Stimulated activated memory B cell treated with anti-CD40 and anti-IgM and Interleukin-4, amounts not matched to agents 10 μg/mL and 1 μg/mL and 100 μg/mL, for 72 hours (primary cell): Measurements from ENCODE around the gene PKD2L1.
"Not testable (repeated sequence)": the region's sequence is repeated elsewhere in the genome, so short reads cannot be mapped to it uniquely, and the experiment has no call there.

ENCODE experiments used
- ATAC-seq: fragments of 150-1000 bp; cut with Tn5 transposase; 2 replicates; pipeline ENCODE4 v1.10.0; 2021
- H3K27ac Mint-ChIP-seq: one replicate; pipeline ENCODE4 v1.8.0; 2022; ENCODE audit warnings: mild to moderate bottlenecking, mixed read lengths
- H3K27me3 Mint-ChIP-seq: one replicate; pipeline ENCODE4 v1.8.0; 2022; ENCODE audit warnings: mixed read lengths
- H3K36me3 Mint-ChIP-seq: one replicate; pipeline ENCODE4 v1.8.0; 2022; ENCODE audit warnings: mixed read lengths
- H3K4me1 Mint-ChIP-seq: one replicate; pipeline ENCODE4 v1.8.0; 2022; ENCODE audit warnings: mixed read lengths
- H3K4me3 Mint-ChIP-seq: one replicate; pipeline ENCODE4 v1.8.0; 2022; ENCODE audit warnings: mild to moderate bottlenecking, moderate library complexity, mixed read lengths
- H3K9me3 Mint-ChIP-seq: one replicate; pipeline ENCODE4 v1.8.0; 2022; ENCODE audit warnings: mixed read lengths

Gene PKD2L1

DNA sequence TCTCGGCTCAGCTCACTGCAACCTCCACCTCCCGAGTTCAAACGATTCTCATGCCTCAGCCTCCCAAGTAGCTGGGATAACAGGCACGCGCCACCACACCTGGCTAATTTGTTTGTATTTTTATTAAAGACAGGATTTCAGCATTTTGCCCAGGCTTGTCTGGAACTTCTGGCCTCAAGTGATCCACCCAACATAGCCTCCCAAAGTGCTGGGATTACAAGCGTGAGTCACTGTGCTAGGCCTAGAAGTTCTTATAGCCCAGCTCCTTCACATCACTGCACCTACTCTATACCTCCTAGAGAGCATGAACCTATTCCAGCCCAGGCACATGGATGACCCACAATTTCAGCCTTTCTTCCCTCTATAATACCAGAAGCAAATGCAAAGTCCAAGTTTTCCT is 42.3 kb downstream of the PKD2L1 start:
- H3K4me3 Mint-ChIP-seq, result peak overlapping the region; percentile 45
- no peak for ATAC-seq
- H3K36me3 Mint-ChIP-seq, result peaks cover 7% of the 10 kb centered on the region
- no peaks in the 10 kb centered on the region for H3K9me3 Mint-ChIP-seq
- peaks cover 26% of the 10 kb centered on the region for H3K4me1 Mint-ChIP-seq
- H3K27ac Mint-ChIP-seq, result peak overlapping the region; percentile 96
- H3K27me3 Mint-ChIP-seq, result no peaks in the 10 kb centered on the region

DNA sequence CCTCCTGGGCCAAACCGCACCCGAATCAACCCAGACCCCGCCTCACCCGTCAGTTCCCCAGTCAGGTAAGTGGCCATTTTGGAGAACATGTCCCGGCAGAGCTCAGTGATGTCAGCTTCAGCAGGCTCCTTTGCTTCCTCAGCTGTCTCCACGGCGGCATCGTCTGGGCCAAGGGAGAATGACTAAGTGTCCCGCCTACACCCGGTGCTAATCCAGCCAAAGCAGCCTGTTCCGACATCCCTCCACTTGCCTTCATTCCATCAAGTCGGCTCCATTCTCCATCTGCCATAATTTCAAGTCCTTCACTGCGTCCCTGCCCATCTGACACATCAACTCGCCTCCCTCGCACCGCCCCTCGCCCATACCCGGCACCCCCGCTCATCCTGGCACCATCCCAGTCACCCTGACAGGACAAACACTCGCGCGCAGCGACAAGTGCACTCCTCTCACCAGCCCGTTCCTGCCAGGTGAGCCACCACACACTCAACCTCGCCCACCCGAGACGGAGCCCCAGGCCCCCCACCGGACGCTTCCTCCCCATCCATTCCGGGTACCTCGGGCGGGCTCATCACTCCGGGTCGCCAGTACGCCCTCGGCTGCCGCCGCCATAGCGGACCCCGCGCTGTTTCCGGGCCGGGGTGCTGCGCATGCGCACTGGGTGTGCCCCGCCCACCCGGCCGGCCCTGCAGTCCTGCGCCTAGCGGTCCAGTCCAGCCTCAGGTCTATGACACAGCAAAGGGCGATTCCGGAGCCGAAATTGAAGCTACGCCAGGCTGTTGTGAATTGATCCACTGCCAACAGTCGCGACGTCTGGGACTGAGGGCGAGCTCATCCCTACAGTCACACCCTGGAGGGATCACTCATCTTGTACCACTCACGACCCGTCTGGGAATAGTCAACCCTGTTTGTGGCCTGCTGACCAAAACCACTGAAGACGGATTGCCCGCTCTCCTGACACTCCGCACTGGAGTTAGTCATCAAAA is 43.7 kb downstream of the PKD2L1 start, which contains the start of gene BLOC1S2:
BLOC1S2 (minus strand) TSS at position 630 of the 983 bp plus-strand sequence; CDS start at position 609, 21 bp downstream.
- H3K9me3 Mint-ChIP-seq, result no peaks in the 10 kb centered on the region
- peak within 1 kb of the TSS; percentile 96 for H3K4me3 Mint-ChIP-seq
- no peaks in the 10 kb centered on the region for H3K27me3 Mint-ChIP-seq
- H3K27ac Mint-ChIP-seq, result peak within 1 kb of the TSS; percentile 96
- H3K36me3 Mint-ChIP-seq, result peaks cover 7% of the 10 kb centered on the region
- peaks cover 26% of the 10 kb centered on the region for H3K4me1 Mint-ChIP-seq
- ATAC-seq, result peak; percentile 94

DNA sequence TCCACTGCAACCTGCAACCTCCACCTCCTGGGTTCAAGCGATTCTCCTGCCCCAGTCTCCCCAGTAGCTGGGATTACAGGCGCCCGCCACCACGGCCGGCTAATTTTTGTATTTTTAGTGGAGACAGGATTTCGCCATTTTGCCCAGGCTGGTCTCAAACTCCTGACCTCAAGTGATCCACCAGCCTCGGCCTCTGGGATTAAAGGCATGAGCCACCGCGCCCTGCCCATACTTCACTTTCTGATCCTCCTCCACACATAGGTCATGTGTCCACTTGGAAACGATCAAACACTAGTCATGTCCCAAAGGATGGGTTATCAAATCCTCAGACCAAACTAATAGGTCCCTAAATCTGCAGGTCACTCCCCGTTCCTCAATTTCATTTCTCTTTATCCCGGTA is 44.7 kb downstream of the PKD2L1 start:
- not testable (repeated sequence) for H3K9me3 Mint-ChIP-seq, H3K27me3 Mint-ChIP-seq, ATAC-seq
- H3K4me1 Mint-ChIP-seq, result peaks cover 26% of the 10 kb centered on the region
- H3K27ac Mint-ChIP-seq, result peak overlapping the region; percentile 96
- peaks cover 15% of the 10 kb centered on the region for H3K36me3 Mint-ChIP-seq
- H3K4me3 Mint-ChIP-seq, result peak overlapping the region; percentile 96

DNA sequence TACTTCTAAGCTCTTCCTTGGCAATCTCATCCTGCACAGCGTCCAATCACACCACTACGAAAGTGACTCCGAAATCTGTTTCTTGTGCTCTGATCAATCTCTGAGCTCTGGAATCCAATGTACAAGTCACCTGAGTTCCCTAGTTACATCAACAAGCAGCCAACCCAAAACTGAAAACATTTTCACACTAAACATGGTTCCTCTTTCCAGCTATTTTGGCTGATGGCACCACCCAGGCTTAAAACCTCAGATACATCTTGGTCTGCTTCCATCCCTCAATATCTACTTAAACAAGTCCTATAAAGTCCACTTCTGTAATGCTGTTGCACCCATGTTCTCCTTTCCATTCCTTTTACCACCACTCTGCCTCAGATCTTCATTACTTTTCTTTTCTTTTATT is 47.1 kb downstream of the PKD2L1 start:
- no peak for ATAC-seq
- Mint-ChIP-seq H3K4me3 (no peak overlapping the region), H3K27ac (no peak overlapping the region), H3K4me1 (peaks cover 26% of the 10 kb centered on the region), H3K27me3 (no peaks in the 10 kb centered on the region), H3K36me3 (peaks cover 28% of the 10 kb centered on the region), H3K9me3 (no peaks in the 10 kb centered on the region)

DNA sequence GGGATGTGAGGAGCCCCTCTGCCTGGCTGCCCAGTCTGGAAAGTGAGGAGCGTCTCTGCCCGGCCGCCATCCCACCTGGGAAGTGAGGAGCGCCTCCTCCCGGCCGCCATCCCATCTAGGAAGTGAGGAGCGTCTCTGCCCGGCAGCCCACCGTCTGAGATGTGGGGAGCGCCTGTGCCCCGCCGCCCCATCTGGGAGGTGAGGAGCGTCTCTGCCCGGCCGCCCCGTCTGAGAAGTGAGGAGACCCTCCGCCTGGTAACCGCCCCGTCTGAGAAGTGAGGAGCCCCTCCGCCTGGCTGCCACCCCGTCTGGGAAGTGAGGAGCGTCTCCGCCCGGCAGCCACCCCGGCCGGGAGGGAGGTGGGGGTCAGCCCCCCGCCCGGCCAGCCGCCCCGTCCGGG is 53.1 kb downstream of the PKD2L1 start:
- ATAC-seq, H3K4me3 Mint-ChIP-seq, H3K4me1 Mint-ChIP-seq, H3K27me3 Mint-ChIP-seq, H3K9me3 Mint-ChIP-seq, H3K27ac Mint-ChIP-seq: not testable (repeated sequence)
- H3K36me3 Mint-ChIP-seq, result peaks cover 45% of the 10 kb centered on the region

DNA sequence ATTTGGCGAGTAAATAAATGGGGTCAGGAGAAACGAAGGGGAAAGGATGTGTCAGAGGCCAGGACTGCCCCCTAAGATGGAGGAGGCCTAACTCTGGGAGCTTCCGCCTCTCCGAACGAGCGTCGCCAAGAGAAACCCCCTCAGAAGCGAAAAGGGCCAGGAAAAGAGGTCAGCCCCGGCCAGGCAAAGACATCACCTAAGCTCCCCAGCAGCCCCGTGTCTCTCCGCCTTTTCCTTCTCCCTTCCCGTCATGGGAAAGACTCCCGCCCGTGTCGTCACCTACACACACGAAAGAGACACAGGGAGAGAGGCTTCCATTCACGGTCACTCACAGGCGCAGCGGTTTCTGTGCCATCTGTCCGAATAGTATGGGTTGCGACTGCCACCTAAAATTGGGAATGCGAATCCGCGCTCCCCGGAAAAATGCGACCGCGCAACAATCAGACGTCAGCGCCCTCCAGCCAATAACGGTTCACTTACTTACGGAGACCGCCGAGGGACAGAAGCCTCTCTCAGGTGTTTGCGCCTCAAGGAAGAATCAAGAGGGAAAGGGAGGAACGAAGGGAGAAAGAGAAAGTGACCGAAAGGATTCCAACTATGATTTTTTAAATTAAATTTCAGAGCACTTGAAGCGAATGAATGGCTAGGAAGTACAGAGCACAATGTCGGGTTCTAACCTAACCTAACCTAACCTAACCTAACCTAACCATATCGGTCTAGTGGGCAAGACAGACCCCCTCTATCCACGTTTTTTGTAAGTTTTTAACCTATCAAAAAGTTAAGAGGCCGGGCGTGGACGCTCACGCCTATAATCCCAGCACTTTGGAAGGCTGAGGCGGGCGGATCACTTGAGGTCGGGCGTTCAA is 62.6 kb downstream of the PKD2L1 start, which contains the start of gene CWF19L1:
CWF19L1 (minus strand) TSS at position 400 of the 866 bp plus-strand sequence; CDS start at position 355, 45 bp downstream.
- Mint-ChIP-seq H3K27ac (peak within 1 kb of the TSS; percentile 99), H3K9me3 (no peaks in the 10 kb centered on the region), H3K27me3 (no peaks in the 10 kb centered on the region), H3K36me3 (peaks cover 21% of the 10 kb centered on the region), H3K4me1 (peaks cover 39% of the 10 kb centered on the region), H3K4me3 (peak within 1 kb of the TSS; percentile 99)
- peak; percentile 87 for ATAC-seq

DNA sequence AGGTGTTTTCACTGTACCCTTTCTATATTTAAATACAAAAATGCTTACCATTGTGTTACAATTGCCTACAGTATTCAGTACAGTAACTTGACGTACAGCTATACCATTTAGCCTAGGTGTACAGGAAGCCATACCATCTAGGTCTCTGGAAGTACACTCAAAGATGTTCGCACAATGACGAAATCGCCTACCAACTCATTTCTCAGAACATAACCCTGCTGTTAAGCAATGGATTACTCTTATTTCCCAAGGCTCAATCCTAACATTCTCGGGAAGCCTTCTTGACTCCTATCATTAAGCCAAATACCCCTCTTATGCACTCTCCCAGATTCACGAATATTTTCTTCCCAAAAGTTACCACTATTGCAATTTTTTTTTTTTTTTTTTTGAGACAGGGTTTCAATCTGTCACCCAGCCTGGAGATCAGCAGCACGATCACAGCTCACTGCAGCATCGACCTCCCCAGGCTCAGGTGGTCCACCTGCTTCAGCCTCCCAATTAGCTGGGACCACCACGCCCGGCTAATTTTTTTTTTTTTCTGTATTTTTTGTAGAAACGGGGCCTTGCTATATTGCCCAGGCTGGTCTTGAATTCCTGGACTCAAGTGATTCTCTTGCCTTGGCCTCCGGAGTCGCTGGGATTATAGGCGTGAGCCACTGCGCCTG is 64.1 kb downstream of the PKD2L1 start:
- Mint-ChIP-seq H3K4me1 (peaks cover 45% of the 10 kb centered on the region), H3K9me3 (no peaks in the 10 kb centered on the region), H3K27me3 (no peaks in the 10 kb centered on the region), H3K4me3 (peak overlapping the region; percentile 99), H3K27ac (peak overlapping the region; percentile 99), H3K36me3 (peaks cover 24% of the 10 kb centered on the region)
- ATAC-seq, result no peak

DNA sequence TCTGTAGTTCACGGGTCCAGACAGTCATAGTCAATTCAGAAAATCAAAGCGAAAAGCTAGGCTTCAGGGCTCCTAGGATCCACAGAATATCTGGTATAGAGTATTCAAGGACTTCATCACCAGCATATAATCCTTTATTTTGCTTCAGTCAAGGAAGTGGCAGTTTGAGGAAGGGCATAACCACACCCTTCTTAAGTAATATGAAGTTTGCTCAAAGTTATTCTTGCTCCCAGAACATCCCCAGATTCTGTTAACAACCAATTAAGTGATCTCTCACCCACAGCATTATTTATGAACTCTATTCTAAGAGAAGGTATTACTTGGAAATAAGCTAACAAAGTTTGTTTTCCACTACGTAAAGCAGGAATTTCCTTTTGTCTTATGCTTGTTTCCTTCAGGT is 75.8 kb downstream of the PKD2L1 start:
- H3K4me3 Mint-ChIP-seq, result no peak overlapping the region
- H3K4me1 Mint-ChIP-seq, result no peaks in the 10 kb centered on the region
- H3K27ac Mint-ChIP-seq, result no peak overlapping the region
- H3K36me3 Mint-ChIP-seq, result peaks cover 60% of the 10 kb centered on the region
- no peaks in the 10 kb centered on the region for H3K27me3 Mint-ChIP-seq
- H3K9me3 Mint-ChIP-seq, result no peaks in the 10 kb centered on the region
- no peak for ATAC-seq

DNA sequence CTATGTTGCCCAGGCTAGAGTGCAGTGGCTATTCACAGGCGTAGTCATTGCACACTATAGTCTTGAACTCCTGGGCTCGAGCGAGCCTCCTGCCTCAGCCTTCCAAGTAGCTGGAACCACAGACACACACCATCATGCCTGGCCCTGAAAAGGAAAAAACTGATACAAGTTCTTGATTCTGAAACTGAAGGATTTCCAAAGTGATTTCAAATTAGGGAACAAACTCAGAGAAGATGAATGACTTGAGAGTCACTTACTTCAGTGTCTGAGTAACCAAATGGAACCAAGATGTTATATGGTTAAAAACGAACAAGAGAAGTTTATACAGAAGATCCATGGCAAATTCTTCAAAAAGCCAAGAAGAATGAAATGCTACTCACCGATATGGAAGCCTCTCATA is 77.0 kb downstream of the PKD2L1 start:
- H3K36me3 Mint-ChIP-seq, result peaks cover 55% of the 10 kb centered on the region
- H3K27ac Mint-ChIP-seq, result no peak overlapping the region
- ATAC-seq, result no peak
- no peak overlapping the region for H3K4me3 Mint-ChIP-seq
- H3K9me3 Mint-ChIP-seq, result no peaks in the 10 kb centered on the region
- no peaks in the 10 kb centered on the region for H3K4me1 Mint-ChIP-seq
- H3K27me3 Mint-ChIP-seq, result no peaks in the 10 kb centered on the region

DNA sequence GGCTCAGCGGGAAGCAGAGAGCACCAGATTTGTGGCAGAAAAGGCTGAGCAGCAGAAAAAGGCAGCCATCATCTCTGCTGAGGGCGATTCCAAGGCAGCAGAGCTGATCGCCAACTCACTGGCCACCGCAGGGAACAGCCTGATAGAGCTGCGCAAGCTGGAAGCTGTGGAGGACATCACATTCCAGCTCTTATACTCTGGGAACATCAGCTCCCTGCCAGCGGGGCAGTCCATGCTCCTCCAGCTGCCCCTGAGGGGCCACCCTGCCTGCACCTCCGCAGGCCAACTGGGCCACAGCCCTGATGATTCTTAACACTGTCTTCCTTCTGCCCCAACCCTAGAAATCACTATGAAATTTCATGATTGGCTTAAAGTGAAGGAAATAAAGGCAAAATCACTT is 81.2 kb downstream of the PKD2L1 start:
- Mint-ChIP-seq H3K36me3 (peaks cover 29% of the 10 kb centered on the region), H3K9me3 (no peaks in the 10 kb centered on the region), H3K4me3 (no peak overlapping the region), H3K27ac (no peak overlapping the region), H3K4me1 (no peaks in the 10 kb centered on the region), H3K27me3 (no peaks in the 10 kb centered on the region)
- ATAC-seq, result no peak

DNA sequence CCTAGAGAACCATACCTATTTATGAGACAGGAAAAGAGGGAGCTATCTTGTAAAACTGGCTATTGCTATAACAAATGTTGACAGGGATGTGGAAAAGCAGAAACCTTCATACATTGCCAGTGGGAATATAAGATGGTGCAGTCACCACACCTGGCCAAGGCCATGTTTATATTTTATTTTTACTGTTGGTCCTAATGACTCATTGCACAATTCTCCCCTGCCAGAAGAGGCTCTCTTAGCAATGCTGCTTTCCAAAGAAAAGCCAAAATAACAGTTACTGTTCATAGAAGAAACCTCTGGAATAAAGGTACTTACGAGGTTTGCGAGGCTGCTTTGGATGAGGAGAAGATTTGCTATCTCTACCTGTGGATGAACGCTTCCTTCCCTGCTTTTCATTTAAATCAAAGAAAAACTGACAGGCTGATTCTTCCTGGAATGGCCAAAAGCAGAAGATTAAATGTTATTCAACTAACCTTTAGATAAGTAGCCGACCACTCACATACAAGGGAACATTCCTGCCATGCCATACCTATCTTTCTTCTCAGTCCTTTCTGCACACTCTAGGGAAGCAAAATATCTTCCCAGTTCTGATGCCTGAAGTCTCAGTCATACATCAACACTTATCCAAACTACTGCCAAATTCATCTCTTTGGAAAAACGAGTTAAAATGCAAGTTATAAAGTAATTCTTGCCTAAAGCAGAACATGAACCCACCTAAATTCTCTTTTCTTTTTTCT is 84.4 kb downstream of the PKD2L1 start:
- Mint-ChIP-seq H3K36me3 (peaks cover 40% of the 10 kb centered on the region), H3K9me3 (no peaks in the 10 kb centered on the region), H3K27me3 (no peaks in the 10 kb centered on the region), H3K4me1 (no peaks in the 10 kb centered on the region), H3K27ac (no peak overlapping the region), H3K4me3 (no peak overlapping the region)
- no peak for ATAC-seq

DNA sequence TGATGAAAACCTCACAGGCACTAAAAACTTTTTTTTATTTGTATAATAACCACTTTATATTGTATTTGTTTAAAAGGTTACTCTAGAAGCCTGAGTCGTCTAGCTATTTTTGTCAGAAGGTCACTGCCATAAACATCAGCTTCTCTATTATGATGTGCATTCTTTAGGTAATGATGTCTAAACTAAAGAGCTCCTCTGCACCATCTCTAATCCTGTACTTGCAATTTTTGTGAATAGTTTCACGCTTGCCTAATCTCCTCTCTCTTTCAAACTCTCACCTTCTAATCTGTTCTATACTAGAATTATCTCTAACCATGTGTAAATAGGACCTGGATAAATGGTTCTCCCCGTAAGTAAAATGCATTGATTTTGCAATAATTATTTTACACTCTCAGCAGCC is 90.2 kb downstream of the PKD2L1 start:
- H3K36me3 Mint-ChIP-seq, result peaks cover 45% of the 10 kb centered on the region

DNA sequence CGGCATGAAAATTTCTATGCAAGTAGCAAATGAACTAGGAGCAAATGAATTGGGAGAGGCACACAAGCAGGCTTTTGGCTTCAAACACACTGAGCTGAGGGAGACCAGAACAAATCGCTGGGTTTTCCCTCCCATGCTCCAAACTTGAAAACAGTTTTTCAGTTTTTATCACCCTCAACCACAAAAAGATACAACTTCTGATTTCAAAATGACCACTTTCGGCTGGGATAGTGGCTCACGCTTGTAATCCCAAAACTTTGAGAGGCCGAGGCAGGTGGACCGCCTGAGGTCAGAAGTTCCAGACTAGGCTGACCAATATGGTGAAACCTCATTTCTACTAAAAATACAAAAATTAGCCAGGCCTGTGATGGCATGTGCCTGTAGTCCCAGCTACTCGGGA is 91.6 kb downstream of the PKD2L1 start:
- no peaks in the 10 kb centered on the region for H3K9me3 Mint-ChIP-seq
- no peak overlapping the region for H3K4me3 Mint-ChIP-seq
- H3K36me3 Mint-ChIP-seq, result peaks cover 53% of the 10 kb centered on the region
- H3K27me3 Mint-ChIP-seq, result no peaks in the 10 kb centered on the region
- ATAC-seq, result no peak
- H3K4me1 Mint-ChIP-seq, result no peaks in the 10 kb centered on the region
- peak overlapping the region; percentile 67 for H3K27ac Mint-ChIP-seq

More for the DNA sequence above, 90.2 kb downstream of the PKD2L1 start:
- Mint-ChIP-seq H3K4me3 (no peak overlapping the region), H3K27ac (no peak overlapping the region), H3K27me3 (no peaks in the 10 kb centered on the region), H3K9me3 (no peaks in the 10 kb centered on the region), H3K4me1 (no peaks in the 10 kb centered on the region)
- no peak for ATAC-seq
